ENCODE results near the gene EI24. TPM values are rescaled to one million over a fixed set of nuclear protein-coding genes. Genes with fewer than 3 reads are reported as not detected.
"Not testable (repeated sequence)": the region's sequence is repeated elsewhere in the genome, so short reads cannot be mapped to it uniquely, and the experiment has no call there.

Gene EI24
- total RNA-seq (2014; rRNA removed; shearing (Covaris generic); ENCODE audit: low replicate concordance), result 19.9 and 41.6 TPM in 2 replicates

GRCh38 chr11:125568970-125569914 lies at the start of gene EI24:
Gene EI24, plus strand, starts transcription at chr11:125569477. Its CDS starts 3,051 bp downstream, at chr11:125572528.
- H2AFZ ChIP-seq (ENCODE audit: low read length), result peak within 1 kb of the TSS; percentile 71; the same call in 1 of the 2 replicates
- no peaks in the 10 kb centered on the region for H3K27me3 ChIP-seq (ENCODE audit: low read length)
- peaks cover 4% of the 10 kb centered on the region; the same call in 1 of the 2 replicates for H3K36me3 ChIP-seq (ENCODE audit: insufficient read depth, low read length)
- H3K4me1 ChIP-seq (ENCODE audit: low read length), result peaks cover 13% of the 10 kb centered on the region
- peak within 1 kb of the TSS; percentile 75 for H3K4me2 ChIP-seq (ENCODE audit: low read depth, low read length, poor library complexity, severe bottlenecking)
- H3K27ac ChIP-seq (ENCODE audit: low read length), result peak within 1 kb of the TSS; percentile 14; the same call in 1 of the 2 replicates
- H3K4me3 ChIP-seq (ENCODE audit: low read length), result peak within 1 kb of the TSS; percentile 75
- H3K9me2 ChIP-seq (replicated peaks; ENCODE audit: insufficient read depth, low read length), result no peaks in the 10 kb centered on the region
- H3K9ac ChIP-seq (ENCODE audit: low read length), result peak within 1 kb of the TSS; percentile 87
- H3K79me2 ChIP-seq (ENCODE audit: low read length), result peaks cover 25% of the 10 kb centered on the region
- H4K20me1 ChIP-seq (ENCODE audit: insufficient read depth, low read depth, low read length), result no peaks in the 10 kb centered on the region
- DNase-seq, result peak; percentile 92
- no peaks in the 10 kb centered on the region for H3K9me3 ChIP-seq (ENCODE audit: low read length)

- no peaks in the 10 kb centered on the region for H3K4me1 ChIP-seq (ENCODE audit: low read length)
- H2AFZ ChIP-seq (ENCODE audit: low read length), result no peak overlapping the region
- no peak for DNase-seq
These were observed 49.1 kb upstream of the EI24 start for GRCh38 chr11:125519860-125520834.

GRCh38 chr11:125525303-125525702 lies 44.0 kb upstream of the EI24 start:
- no peak overlapping the region for H3K27ac ChIP-seq (ENCODE audit: low read length)
- no peaks in the 10 kb centered on the region for H3K79me2 ChIP-seq (ENCODE audit: low read length)
- no peaks in the 10 kb centered on the region for H3K36me3 ChIP-seq (ENCODE audit: insufficient read depth, low read length)
- no peak overlapping the region for H3K4me3 ChIP-seq (ENCODE audit: low read length)
- H3K9me3 ChIP-seq (ENCODE audit: low read length), result no peaks in the 10 kb centered on the region
- H3K9ac ChIP-seq (ENCODE audit: low read length), result no peak overlapping the region
- H2AFZ ChIP-seq (ENCODE audit: low read length), result no peak overlapping the region
- H4K20me1 ChIP-seq (ENCODE audit: insufficient read depth, low read depth, low read length), result no peaks in the 10 kb centered on the region
- H3K9me2 ChIP-seq (replicated peaks; ENCODE audit: insufficient read depth, low read length), result no peaks in the 10 kb centered on the region
- no peaks in the 10 kb centered on the region for H3K4me1 ChIP-seq (ENCODE audit: low read length)
- no peak for DNase-seq
- no peaks in the 10 kb centered on the region for H3K27me3 ChIP-seq (ENCODE audit: low read length)
- no peak overlapping the region for H3K4me2 ChIP-seq (ENCODE audit: low read depth, low read length, poor library complexity, severe bottlenecking)

More at GRCh38 chr11:125519860-125520834, 49.1 kb upstream of the EI24 start:
- H4K20me1 ChIP-seq (ENCODE audit: insufficient read depth, low read depth, low read length), result no peaks in the 10 kb centered on the region
- H3K27ac ChIP-seq (ENCODE audit: low read length), result no peak overlapping the region
- H3K4me3 ChIP-seq (ENCODE audit: low read length), result no peak overlapping the region
- H3K9me2 ChIP-seq (replicated peaks; ENCODE audit: insufficient read depth, low read length), result no peaks in the 10 kb centered on the region
- no peak overlapping the region for H3K9ac ChIP-seq (ENCODE audit: low read length)
- H3K36me3 ChIP-seq (ENCODE audit: insufficient read depth, low read length), result no peaks in the 10 kb centered on the region
- no peaks in the 10 kb centered on the region for H3K9me3 ChIP-seq (ENCODE audit: low read length)
- no peaks in the 10 kb centered on the region for H3K79me2 ChIP-seq (ENCODE audit: low read length)
- H3K4me2 ChIP-seq (ENCODE audit: low read depth, low read length, poor library complexity, severe bottlenecking), result no peak overlapping the region
- no peaks in the 10 kb centered on the region for H3K27me3 ChIP-seq (ENCODE audit: low read length)

GRCh38 chr11:125532668-125533067 lies 36.6 kb upstream of the EI24 start:
- H4K20me1 ChIP-seq (ENCODE audit: insufficient read depth, low read depth, low read length), result no peaks in the 10 kb centered on the region
- H3K36me3 ChIP-seq (ENCODE audit: insufficient read depth, low read length), result no peaks in the 10 kb centered on the region
- H3K9ac ChIP-seq (ENCODE audit: low read length), result no peak overlapping the region
- no peaks in the 10 kb centered on the region for H3K9me2 ChIP-seq (replicated peaks; ENCODE audit: insufficient read depth, low read length)
- H3K27me3 ChIP-seq (ENCODE audit: low read length), result no peaks in the 10 kb centered on the region
- DNase-seq, result no peak
- no peaks in the 10 kb centered on the region for H3K79me2 ChIP-seq (ENCODE audit: low read length)
- H3K4me1 ChIP-seq (ENCODE audit: low read length), result no peaks in the 10 kb centered on the region
- no peak overlapping the region for H3K4me3 ChIP-seq (ENCODE audit: low read length)
- no peak overlapping the region for H3K27ac ChIP-seq (ENCODE audit: low read length)
- no peaks in the 10 kb centered on the region for H3K9me3 ChIP-seq (ENCODE audit: low read length)
- no peak overlapping the region for H2AFZ ChIP-seq (ENCODE audit: low read length)
- no peak overlapping the region for H3K4me2 ChIP-seq (ENCODE audit: low read depth, low read length, poor library complexity, severe bottlenecking)

- no peak overlapping the region for H2AFZ ChIP-seq (ENCODE audit: low read length)
- DNase-seq, result no peak
- no peaks in the 10 kb centered on the region for H3K4me1 ChIP-seq (ENCODE audit: low read length)
- H3K27ac ChIP-seq (ENCODE audit: low read length), result no peak overlapping the region
- no peaks in the 10 kb centered on the region for H3K79me2 ChIP-seq (ENCODE audit: low read length)
- H3K36me3 ChIP-seq (ENCODE audit: insufficient read depth, low read length), result no peaks in the 10 kb centered on the region
- no peaks in the 10 kb centered on the region for H4K20me1 ChIP-seq (ENCODE audit: insufficient read depth, low read depth, low read length)
- H3K27me3 ChIP-seq (ENCODE audit: low read length), result no peaks in the 10 kb centered on the region
- no peaks in the 10 kb centered on the region for H3K9me3 ChIP-seq (ENCODE audit: low read length)
- H3K9ac ChIP-seq (ENCODE audit: low read length), result no peak overlapping the region
- H3K9me2 ChIP-seq (replicated peaks; ENCODE audit: insufficient read depth, low read length), result no peaks in the 10 kb centered on the region
- H3K4me3 ChIP-seq (ENCODE audit: low read length), result no peak overlapping the region
- H3K4me2 ChIP-seq (ENCODE audit: low read depth, low read length, poor library complexity, severe bottlenecking), result no peak overlapping the region
These were observed 33.7 kb upstream of the EI24 start for GRCh38 chr11:125535585-125535984.

- not testable (repeated sequence) for H3K9me2 ChIP-seq (replicated peaks; ENCODE audit: insufficient read depth, low read length); H2AFZ ChIP-seq (ENCODE audit: low read length); H3K9ac ChIP-seq (ENCODE audit: low read length); H3K27ac ChIP-seq (ENCODE audit: low read length); H3K4me3 ChIP-seq (ENCODE audit: low read length); H3K36me3 ChIP-seq (ENCODE audit: insufficient read depth, low read length); DNase-seq; H3K79me2 ChIP-seq (ENCODE audit: low read length); H3K4me1 ChIP-seq (ENCODE audit: low read length); H3K27me3 ChIP-seq (ENCODE audit: low read length); H4K20me1 ChIP-seq (ENCODE audit: insufficient read depth, low read depth, low read length); H3K4me2 ChIP-seq (ENCODE audit: low read depth, low read length, poor library complexity, severe bottlenecking); H3K9me3 ChIP-seq (ENCODE audit: low read length)
These were observed 32.4 kb upstream of the EI24 start for GRCh38 chr11:125536834-125537233.

- H3K4me3 ChIP-seq (ENCODE audit: low read length), result no peak overlapping the region
- H3K4me2 ChIP-seq (ENCODE audit: low read depth, low read length, poor library complexity, severe bottlenecking), result no peak overlapping the region
- no peaks in the 10 kb centered on the region for H3K36me3 ChIP-seq (ENCODE audit: insufficient read depth, low read length)
- H3K27ac ChIP-seq (ENCODE audit: low read length), result no peak overlapping the region
- DNase-seq, result no peak
- no peaks in the 10 kb centered on the region for H3K9me3 ChIP-seq (ENCODE audit: low read length)
- H3K9ac ChIP-seq (ENCODE audit: low read length), result no peak overlapping the region
- H3K27me3 ChIP-seq (ENCODE audit: low read length), result no peaks in the 10 kb centered on the region
- H2AFZ ChIP-seq (ENCODE audit: low read length), result no peak overlapping the region
- no peaks in the 10 kb centered on the region for H3K4me1 ChIP-seq (ENCODE audit: low read length)
- H4K20me1 ChIP-seq (ENCODE audit: insufficient read depth, low read depth, low read length), result no peaks in the 10 kb centered on the region
- no peaks in the 10 kb centered on the region for H3K9me2 ChIP-seq (replicated peaks; ENCODE audit: insufficient read depth, low read length)
- H3K79me2 ChIP-seq (ENCODE audit: low read length), result no peaks in the 10 kb centered on the region
These were observed 26.6 kb upstream of the EI24 start for GRCh38 chr11:125542709-125543108.

- Histone ChIP-seq H3K4me1 (ENCODE audit: low read length) (no peaks in the 10 kb centered on the region), H3K27me3 (ENCODE audit: low read length) (no peaks in the 10 kb centered on the region), H3K9me2 (replicated peaks; ENCODE audit: insufficient read depth, low read length) (no peaks in the 10 kb centered on the region), H3K9ac (ENCODE audit: low read length) (no peak overlapping the region), H2AFZ (ENCODE audit: low read length) (no peak overlapping the region), H3K36me3 (ENCODE audit: insufficient read depth, low read length) (no peaks in the 10 kb centered on the region), H3K9me3 (ENCODE audit: low read length) (no peaks in the 10 kb centered on the region), H3K79me2 (ENCODE audit: low read length) (no peaks in the 10 kb centered on the region), H3K4me2 (ENCODE audit: low read depth, low read length, poor library complexity, severe bottlenecking) (no peak overlapping the region), H4K20me1 (ENCODE audit: insufficient read depth, low read depth, low read length) (no peaks in the 10 kb centered on the region), H3K4me3 (ENCODE audit: low read length) (no peak overlapping the region), H3K27ac (ENCODE audit: low read length) (no peak overlapping the region)
- DNase-seq, result no peak
These were observed 18.5 kb upstream of the EI24 start for GRCh38 chr11:125550780-125551179.

All from Karpas-422 (cell line).